ENCODE measurements around the gene XPO5.
"Not testable (repeated sequence)": the region's sequence is repeated elsewhere in the genome, so short reads cannot be mapped to it uniquely, and the experiment has no call there.

Gene XPO5

GRCh38 chr6:43582911-43583310 lies 7.1 kb upstream of the XPO5 start:
- no peak for DNase-seq

- DNase-seq: no peak
Measured at GRCh38 chr6:43579171-43579570, 3.3 kb upstream of the XPO5 start.

- no peak for DNase-seq
Measured at GRCh38 chr6:43578748-43579147, 2.9 kb upstream of the XPO5 start.

GRCh38 chr6:43575105-43575771 lies 600 bp downstream of the XPO5 start:
- DNase-seq: no peak

- no peak for DNase-seq
Measured at GRCh38 chr6:43572015-43572414, 3.8 kb downstream of the XPO5 start.

- no peak for DNase-seq
Measured at GRCh38 chr6:43570876-43571441, 4.9 kb downstream of the XPO5 start.

- DNase-seq: no peak
Measured at GRCh38 chr6:43559328-43559727, 16.5 kb downstream of the XPO5 start.

GRCh38 chr6:43557620-43558019 lies 18.2 kb downstream of the XPO5 start:
- DNase-seq: not testable (repeated sequence)

- no peak for DNase-seq
Measured at GRCh38 chr6:43547222-43547621, 28.6 kb downstream of the XPO5 start.

GRCh38 chr6:43544461-43544860 lies 31.4 kb downstream of the XPO5 start:
- DNase-seq: no peak

GRCh38 chr6:43541774-43542471 lies 33.9 kb downstream of the XPO5 start:
- no peak for DNase-seq

- DNase-seq: no peak
Measured at GRCh38 chr6:43540507-43540906, 35.3 kb downstream of the XPO5 start.

GRCh38 chr6:43539409-43539808 lies 36.4 kb downstream of the XPO5 start:
- DNase-seq: not testable (repeated sequence)

GRCh38 chr6:43538986-43539385 lies 36.9 kb downstream of the XPO5 start:
- DNase-seq: not testable (repeated sequence)

GRCh38 chr6:43532201-43532600 lies 43.6 kb downstream of the XPO5 start:
- no peak for DNase-seq

GRCh38 chr6:43524483-43524961 lies 51.3 kb downstream of the XPO5 start:
- no peak for DNase-seq

GRCh38 chr6:43523284-43523683 lies 52.6 kb downstream of the XPO5 start:
- DNase-seq: no peak

- no peak for DNase-seq
Measured at GRCh38 chr6:43522547-43523261, 53.1 kb downstream of the XPO5 start.

- DNase-seq: no peak
Measured at GRCh38 chr6:43521836-43522235, 54.0 kb downstream of the XPO5 start.

- no peak for DNase-seq
Measured at GRCh38 chr6:43520097-43520496, 55.7 kb downstream of the XPO5 start.

- no peak for DNase-seq
Measured at GRCh38 chr6:43517505-43518357, 58.1 kb downstream of the XPO5 start.

- peak; percentile 97 to 99 for DNase-seq
Measured at GRCh38 chr6:43516697-43517504, 58.9 kb downstream of the XPO5 start, which contains the start of the genes POLR1C and YIPF3. Gene POLR1C, plus strand, starts transcription at chr6:43517089. Its CDS starts 21 bp downstream, at chr6:43517110. Gene YIPF3, minus strand, starts transcription at chr6:43516926. Its CDS starts 119 bp downstream, at chr6:43516807.
